Measurements from ENCODE around the gene LRRC74B.
"Not testable (repeated sequence)": the region's sequence is repeated elsewhere in the genome, so short reads cannot be mapped to it uniquely, and the experiment has no call there.

LRRC74B gene

GRCh38 chr22:21070690-21071615 lies 25.2 kb downstream of the LRRC74B start:
- H3K4me2 ChIP-seq (ENCODE audit: low read length): no peak overlapping the region
- no peaks in the 10 kb centered on the region for H3K36me3 ChIP-seq (ENCODE audit: control insufficient read depth, insufficient read depth, low read length)
- TF ChIP-seq, protein P1, sequence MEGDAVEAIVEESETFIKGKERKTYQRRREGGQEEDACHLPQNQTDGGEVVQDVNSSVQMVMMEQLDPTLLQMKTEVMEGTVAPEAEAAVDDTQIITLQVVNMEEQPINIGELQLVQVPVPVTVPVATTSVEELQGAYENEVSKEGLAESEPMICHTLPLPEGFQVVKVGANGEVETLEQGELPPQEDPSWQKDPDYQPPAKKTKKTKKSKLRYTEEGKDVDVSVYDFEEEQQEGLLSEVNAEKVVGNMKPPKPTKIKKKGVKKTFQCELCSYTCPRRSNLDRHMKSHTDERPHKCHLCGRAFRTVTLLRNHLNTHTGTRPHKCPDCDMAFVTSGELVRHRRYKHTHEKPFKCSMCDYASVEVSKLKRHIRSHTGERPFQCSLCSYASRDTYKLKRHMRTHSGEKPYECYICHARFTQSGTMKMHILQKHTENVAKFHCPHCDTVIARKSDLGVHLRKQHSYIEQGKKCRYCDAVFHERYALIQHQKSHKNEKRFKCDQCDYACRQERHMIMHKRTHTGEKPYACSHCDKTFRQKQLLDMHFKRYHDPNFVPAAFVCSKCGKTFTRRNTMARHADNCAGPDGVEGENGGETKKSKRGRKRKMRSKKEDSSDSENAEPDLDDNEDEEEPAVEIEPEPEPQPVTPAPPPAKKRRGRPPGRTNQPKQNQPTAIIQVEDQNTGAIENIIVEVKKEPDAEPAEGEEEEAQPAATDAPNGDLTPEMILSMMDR (IDR thresholded peaks at IDR 0.05): no peak
- H3K9me3 ChIP-seq (ENCODE audit: control insufficient read depth, low read length): no peaks in the 10 kb centered on the region
- no peak overlapping the region for H2AFZ ChIP-seq
- H3K79me2 ChIP-seq: no peaks in the 10 kb centered on the region
- no peaks in the 10 kb centered on the region for H3K4me1 ChIP-seq
- no peak overlapping the region for H3K27ac ChIP-seq
- H3K9ac ChIP-seq: no peak overlapping the region
- H3K27me3 ChIP-seq (ENCODE audit: control insufficient read depth, insufficient read depth, low read length): no peaks in the 10 kb centered on the region
- no peak overlapping the region for H3K4me3 ChIP-seq (ENCODE audit: low read depth, low read length)

DNA sequence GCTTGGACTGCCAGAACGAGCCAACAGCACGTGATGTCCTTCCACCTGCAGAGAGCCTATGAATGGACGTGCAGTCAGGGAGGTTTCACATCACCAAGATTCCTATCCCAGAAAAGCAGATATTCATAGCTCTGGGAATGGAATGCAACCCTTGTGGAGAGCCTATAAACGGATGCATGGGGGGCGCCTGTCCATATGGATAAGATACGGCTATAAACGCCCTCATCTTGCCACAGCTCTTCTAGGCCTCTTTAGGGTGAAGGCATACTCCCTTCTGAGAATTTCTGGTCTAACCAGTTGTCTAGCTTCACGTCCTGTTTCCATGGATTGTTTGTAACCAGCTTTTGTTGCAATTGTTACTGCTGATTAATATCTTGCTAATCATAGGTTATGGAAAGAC lies 26.1 kb downstream of the LRRC74B start:
- H3K4me1 ChIP-seq; H3K4me2 ChIP-seq (ENCODE audit: low read length); H3K27me3 ChIP-seq (ENCODE audit: control insufficient read depth, insufficient read depth, low read length); H3K36me3 ChIP-seq (ENCODE audit: control insufficient read depth, insufficient read depth, low read length); H3K9me3 ChIP-seq (ENCODE audit: control insufficient read depth, low read length); H3K27ac ChIP-seq; H2AFZ ChIP-seq; H3K4me3 ChIP-seq (ENCODE audit: low read depth, low read length); H3K9ac ChIP-seq; H3K79me2 ChIP-seq: not testable (repeated sequence)

GRCh38 chr22:21073023-21073422 lies 27.3 kb downstream of the LRRC74B start:
- H3K4me1 ChIP-seq: no peaks in the 10 kb centered on the region
- H3K27ac ChIP-seq: no peak overlapping the region
- H3K36me3 ChIP-seq (ENCODE audit: control insufficient read depth, insufficient read depth, low read length): no peaks in the 10 kb centered on the region
- no peaks in the 10 kb centered on the region for H3K27me3 ChIP-seq (ENCODE audit: control insufficient read depth, insufficient read depth, low read length)
- TF ChIP-seq, protein P1 (IDR thresholded peaks at IDR 0.05): no peak
- H3K9me3 ChIP-seq (ENCODE audit: control insufficient read depth, low read length): no peaks in the 10 kb centered on the region
- H3K9ac ChIP-seq: no peak overlapping the region
- H3K4me2 ChIP-seq (ENCODE audit: low read length): no peak overlapping the region
- no peak overlapping the region for H2AFZ ChIP-seq
- H3K79me2 ChIP-seq: no peaks in the 10 kb centered on the region
- H3K4me3 ChIP-seq (ENCODE audit: low read depth, low read length): no peak overlapping the region

- Histone ChIP-seq H3K4me1 (no peaks in the 10 kb centered on the region), H3K4me2 (ENCODE audit: low read length) (no peak overlapping the region), H3K4me3 (ENCODE audit: low read depth, low read length) (no peak overlapping the region), H3K9me3 (ENCODE audit: control insufficient read depth, low read length) (no peaks in the 10 kb centered on the region), H3K79me2 (no peaks in the 10 kb centered on the region), H3K9ac (no peak overlapping the region), H3K27me3 (ENCODE audit: control insufficient read depth, insufficient read depth, low read length) (no peaks in the 10 kb centered on the region), H2AFZ (no peak overlapping the region), H3K27ac (no peak overlapping the region), H3K36me3 (ENCODE audit: control insufficient read depth, insufficient read depth, low read length) (no peaks in the 10 kb centered on the region)
- TF ChIP-seq, protein P1 (IDR thresholded peaks at IDR 0.05): no peak
Observed at GRCh38 chr22:21073482-21073881, 27.7 kb downstream of the LRRC74B start.

DNA sequence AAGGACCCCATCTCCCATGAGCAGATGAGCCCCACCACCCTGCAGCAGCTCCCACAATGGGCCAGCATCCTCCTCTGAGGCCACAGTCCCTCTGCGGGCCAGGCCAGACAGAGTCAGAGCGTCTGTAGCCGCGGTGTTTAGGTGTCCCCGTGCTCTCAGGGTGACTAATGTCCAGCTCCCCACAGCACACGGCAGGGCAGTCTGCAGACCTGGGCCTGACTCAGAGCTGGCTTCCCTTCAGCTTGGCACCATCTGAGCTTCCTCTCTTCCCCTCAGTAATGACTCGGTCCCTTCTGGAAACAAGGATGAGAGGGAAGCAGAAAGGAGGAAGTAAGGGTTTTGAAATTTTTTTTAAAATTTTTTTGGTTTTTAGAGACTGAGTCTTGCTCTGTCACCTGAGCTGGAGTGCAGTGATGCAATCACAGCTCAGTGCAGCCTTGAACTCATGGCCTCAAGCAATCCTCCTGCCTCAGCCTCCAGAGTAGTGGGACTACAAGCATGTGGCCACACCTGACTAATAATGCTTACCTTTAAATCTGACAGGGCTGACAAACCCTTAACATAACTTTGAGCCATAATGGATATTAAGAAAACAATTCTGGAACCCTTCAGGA lies 28.5 kb downstream of the LRRC74B start:
- H3K27me3 ChIP-seq (ENCODE audit: control insufficient read depth, insufficient read depth, low read length): no peaks in the 10 kb centered on the region
- no peak overlapping the region for H3K9ac ChIP-seq
- H3K4me3 ChIP-seq (ENCODE audit: low read depth, low read length): no peak overlapping the region
- no peaks in the 10 kb centered on the region for H3K36me3 ChIP-seq (ENCODE audit: control insufficient read depth, insufficient read depth, low read length)
- H3K4me1 ChIP-seq: no peaks in the 10 kb centered on the region
- no peaks in the 10 kb centered on the region for H3K9me3 ChIP-seq (ENCODE audit: control insufficient read depth, low read length)
- no peak overlapping the region for H3K27ac ChIP-seq
- no peak overlapping the region for H2AFZ ChIP-seq
- H3K4me2 ChIP-seq (ENCODE audit: low read length): no peak overlapping the region
- no peaks in the 10 kb centered on the region for H3K79me2 ChIP-seq
- TF ChIP-seq, protein P1 (IDR thresholded peaks at IDR 0.05): no peak
